Mucosa of descending colon (tissue), 3 donors: ENCODE results near the gene UMAD1. TPM values are rescaled to one million over a fixed set of nuclear protein-coding genes. Genes with fewer than 3 reads are reported as not detected.

Experiments
- ATAC-seq: fragments of 200-7000 bp; cut with Tn5 transposase; one replicate; pipeline ENCODE4 v1.9.1; 2020; ENCODE audit warnings: mild to moderate bottlenecking, moderate library complexity
- DNase-seq, 3 donors: peaks; one replicate each; pipeline ENCODE4 v3.0.0-alpha.2; 2020
- H3K36me3 ChIP-seq: fragments of 200-600 bp; one replicate; pipeline ENCODE4 v1.8.0; 2021; ENCODE audit warnings: low read depth, mild to moderate bottlenecking
- H3K4me1 ChIP-seq: fragments of 200-600 bp; one replicate; pipeline ENCODE4 v1.8.0; 2021; ENCODE audit warnings: low read depth, mild to moderate bottlenecking
- H3K4me3 ChIP-seq: fragments of 200-600 bp; one replicate; pipeline ENCODE4 v1.8.0; 2021; ENCODE audit warnings: mild to moderate bottlenecking
- H3K9me3 ChIP-seq: fragments of 200-600 bp; one replicate; pipeline ENCODE4 v1.8.0; 2021; ENCODE audit warnings: mild to moderate bottlenecking
- intact Hi-C, 2 donors: fragments of 100-400 bp; cut with DNase I in 1 of 2; cut with micrococcal nuclease in 1 of 2; formaldehyde crosslinking; loops; one replicate each; pipeline versions ENCODE4 v1.11.0 to v1.11.1; 2022; cut with DNase I, micrococcal nuclease
- total RNA-seq, 3 donors: library from RNA; stranded (reverse); fragmentation: NEBNext Ultra II Directional in 2 of 3; extraction: Animal tissue kit (Norgen Biotek cat#: 25700) in 2 of 3; gene quantifications; one replicate each; pipeline versions ENCODE4 v1.2.1 to v1.2.4, GENCODE V29; 2021 to 2023
- TF ChIP-seq, protein P1 (sequence below): fragments of 200-600 bp; IDR thresholded peaks from one replicate; pipeline ENCODE4 v1.8.0; 2022; ENCODE audit warnings: antibody characterized with exemption, mild to moderate bottlenecking
- donor health status: DM: no; HTN: no; CAD: no; lungs with moderate emphysema.
- donor health status: DM: no; HTN: no; CAD: no.
- donor health status: DM: no; HTN: yes; CAD: no.

Gene UMAD1
- total RNA-seq, 3 donors from 2014 or later: 18.5 to 22.1 (median 18.6) TPM

DNA sequence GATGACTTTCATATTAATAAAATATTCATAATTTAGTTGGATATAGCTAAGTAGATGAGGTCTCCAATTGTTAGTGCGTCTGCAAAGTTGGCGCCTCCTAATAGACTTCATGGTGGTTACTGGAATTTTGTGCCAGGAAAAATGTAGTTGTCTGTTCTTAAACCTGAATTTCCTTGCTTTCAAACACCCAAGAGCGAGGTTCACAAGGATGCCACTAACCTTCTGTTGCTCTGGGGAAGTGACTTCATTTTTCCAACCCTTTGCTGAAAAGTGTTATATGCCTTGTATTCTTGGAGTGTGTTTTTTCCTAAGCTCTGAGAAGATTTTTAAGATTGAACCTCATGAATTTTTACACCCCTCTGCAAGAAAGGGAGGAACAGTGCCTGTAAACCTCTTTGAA lies 229.1 kb downstream of the UMAD1 start:
- intact Hi-C loops: no loop called here
- TF ChIP-seq, protein P1, sequence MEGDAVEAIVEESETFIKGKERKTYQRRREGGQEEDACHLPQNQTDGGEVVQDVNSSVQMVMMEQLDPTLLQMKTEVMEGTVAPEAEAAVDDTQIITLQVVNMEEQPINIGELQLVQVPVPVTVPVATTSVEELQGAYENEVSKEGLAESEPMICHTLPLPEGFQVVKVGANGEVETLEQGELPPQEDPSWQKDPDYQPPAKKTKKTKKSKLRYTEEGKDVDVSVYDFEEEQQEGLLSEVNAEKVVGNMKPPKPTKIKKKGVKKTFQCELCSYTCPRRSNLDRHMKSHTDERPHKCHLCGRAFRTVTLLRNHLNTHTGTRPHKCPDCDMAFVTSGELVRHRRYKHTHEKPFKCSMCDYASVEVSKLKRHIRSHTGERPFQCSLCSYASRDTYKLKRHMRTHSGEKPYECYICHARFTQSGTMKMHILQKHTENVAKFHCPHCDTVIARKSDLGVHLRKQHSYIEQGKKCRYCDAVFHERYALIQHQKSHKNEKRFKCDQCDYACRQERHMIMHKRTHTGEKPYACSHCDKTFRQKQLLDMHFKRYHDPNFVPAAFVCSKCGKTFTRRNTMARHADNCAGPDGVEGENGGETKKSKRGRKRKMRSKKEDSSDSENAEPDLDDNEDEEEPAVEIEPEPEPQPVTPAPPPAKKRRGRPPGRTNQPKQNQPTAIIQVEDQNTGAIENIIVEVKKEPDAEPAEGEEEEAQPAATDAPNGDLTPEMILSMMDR: no peak
- DNase-seq: no peak
- Histone ChIP-seq H3K4me3 (no peak overlapping the region), H3K4me1 (no peaks in the 10 kb centered on the region), H3K9me3 (no peaks in the 10 kb centered on the region), H3K36me3 (no peaks in the 10 kb centered on the region)
- no peak for ATAC-seq

DNA sequence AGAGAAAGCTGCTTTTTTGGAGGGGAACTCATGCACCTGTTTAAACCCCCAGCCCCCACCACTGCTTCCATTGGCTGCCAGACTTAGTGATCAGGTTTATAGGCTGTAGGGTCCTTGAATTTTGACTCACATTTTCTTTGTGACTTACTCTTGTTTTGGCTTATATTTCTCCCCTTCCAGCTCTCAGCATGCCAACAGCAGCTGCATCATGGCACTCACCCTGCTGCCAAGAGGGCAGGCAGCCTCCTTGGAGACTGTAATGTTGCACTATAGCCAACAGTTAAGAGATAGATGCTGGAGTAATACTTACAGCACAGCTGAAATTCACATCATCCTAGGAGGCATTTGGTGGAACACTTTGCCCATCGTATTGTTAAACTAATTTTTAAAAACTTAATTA lies 230.0 kb downstream of the UMAD1 start:
- H3K4me3 ChIP-seq: no peak overlapping the region
- H3K9me3 ChIP-seq: no peaks in the 10 kb centered on the region
- no peaks in the 10 kb centered on the region for H3K36me3 ChIP-seq
- intact Hi-C loops: no loop called here
- no peak for DNase-seq
- no peaks in the 10 kb centered on the region for H3K4me1 ChIP-seq
- TF ChIP-seq, protein P1: no peak
- ATAC-seq: no peak

DNA sequence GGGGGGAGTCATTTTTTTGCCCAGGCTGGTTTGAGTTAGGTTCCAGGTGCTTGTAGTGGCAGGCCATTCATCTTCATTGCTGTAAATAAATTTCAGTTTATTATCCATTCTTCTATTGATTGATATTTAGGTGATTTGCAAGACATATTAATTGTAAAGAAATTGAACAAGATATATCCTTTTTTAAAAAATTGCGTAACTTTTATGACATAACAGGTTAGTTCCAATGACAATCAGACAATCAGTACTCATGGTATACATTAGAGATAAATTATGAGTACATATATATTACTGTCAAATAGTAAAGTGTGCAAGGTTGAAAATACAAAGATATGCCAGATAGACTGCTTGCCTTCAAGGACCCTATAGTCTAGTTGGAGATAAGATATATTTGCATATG lies 235.9 kb downstream of the UMAD1 start:
- no peaks in the 10 kb centered on the region for H3K9me3 ChIP-seq
- H3K4me3 ChIP-seq: no peak overlapping the region
- ATAC-seq (no peak), DNase-seq (no peak)
- no peaks in the 10 kb centered on the region for H3K36me3 ChIP-seq
- TF ChIP-seq, protein P1: no peak
- no peaks in the 10 kb centered on the region for H3K4me1 ChIP-seq
- intact Hi-C loops: no loop called here

DNA sequence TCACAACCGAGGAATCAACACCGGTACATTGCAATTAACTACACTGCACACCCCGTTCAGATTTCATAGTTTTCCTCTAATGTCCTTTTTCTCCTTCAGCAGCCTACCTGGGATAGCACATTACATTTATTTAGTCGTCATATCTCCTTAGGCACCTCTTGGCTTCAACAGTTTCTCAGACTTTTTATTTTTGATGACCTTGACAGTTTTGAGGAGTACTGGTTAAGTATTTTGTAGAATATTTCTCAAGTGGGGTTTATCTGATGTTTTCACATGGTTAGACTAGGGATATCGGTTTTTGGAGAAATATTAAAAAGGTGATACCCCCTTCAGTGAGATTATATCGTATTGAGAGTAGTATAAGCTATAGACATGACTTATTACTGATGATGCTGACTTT lies 241.0 kb downstream of the UMAD1 start:
- Histone ChIP-seq H3K36me3 (no peaks in the 10 kb centered on the region), H3K9me3 (no peaks in the 10 kb centered on the region), H3K4me3 (no peak overlapping the region), H3K4me1 (no peaks in the 10 kb centered on the region)
- intact Hi-C loops: no loop called here
- TF ChIP-seq, protein P1: no peak
- ATAC-seq (no peak), DNase-seq (no peak)

DNA sequence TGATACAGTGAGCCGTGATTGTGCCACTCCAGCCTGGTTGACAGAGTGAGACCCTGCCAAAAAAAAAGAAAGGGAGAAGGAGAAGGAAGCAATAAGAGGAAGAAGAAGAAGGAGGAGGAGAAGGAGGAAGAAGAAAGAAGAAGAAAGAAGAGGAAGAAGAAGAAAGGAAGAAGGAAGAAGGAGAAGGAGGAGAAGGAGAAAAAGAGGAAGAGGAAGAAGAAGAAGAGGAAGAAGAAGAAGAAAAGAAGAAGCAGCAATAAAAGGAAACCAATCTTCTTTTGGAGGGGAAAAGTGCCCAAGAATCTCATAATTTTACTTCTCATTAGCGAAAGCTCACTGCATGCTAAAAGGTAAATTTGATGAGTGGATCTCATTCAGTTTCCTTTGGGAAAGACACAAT lies 242.3 kb downstream of the UMAD1 start:
- ATAC-seq (no peak), DNase-seq (no peak)
- Histone ChIP-seq H3K4me3 (no peak overlapping the region), H3K9me3 (no peaks in the 10 kb centered on the region), H3K4me1 (no peaks in the 10 kb centered on the region), H3K36me3 (no peaks in the 10 kb centered on the region)
- TF ChIP-seq, protein P1: no peak
- intact Hi-C loops: no loop called here

DNA sequence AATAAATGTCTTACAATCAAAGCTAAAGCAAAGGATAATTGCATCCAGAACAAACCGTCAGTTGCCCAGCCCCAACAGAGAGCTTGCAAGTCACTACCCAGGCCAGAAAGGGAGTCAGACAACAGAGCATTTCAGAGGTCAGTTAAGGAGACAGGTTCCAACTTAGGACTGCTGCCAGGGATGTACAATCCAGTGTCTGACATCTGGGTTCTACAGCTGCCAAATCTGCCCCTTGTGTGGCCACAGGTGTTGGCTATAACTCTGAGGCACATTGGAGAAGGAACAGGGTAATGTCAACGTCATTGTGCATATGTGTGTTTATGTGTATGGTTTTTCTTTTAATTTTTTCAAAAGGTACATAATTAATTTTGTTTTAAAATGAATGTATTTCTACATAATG lies 242.8 kb downstream of the UMAD1 start:
- Histone ChIP-seq H3K4me3 (no peak overlapping the region), H3K36me3 (no peaks in the 10 kb centered on the region), H3K9me3 (no peaks in the 10 kb centered on the region), H3K4me1 (no peaks in the 10 kb centered on the region)
- no peak for DNase-seq
- no peak for ATAC-seq
- intact Hi-C loops: no loop called here
- TF ChIP-seq, protein P1: no peak
